Effector CD8-positive, alpha-beta T cell (primary cell): ENCODE results near the gene LEKR1.
"Not testable (repeated sequence)": the region's sequence is repeated elsewhere in the genome, so short reads cannot be mapped to it uniquely, and the experiment has no call there.

Experiments used
- DNase-seq: peaks from one replicate; lab custom pipeline; 2025; lab: John Stamatoyannopoulos, UW

LEKR1 gene

DNA sequence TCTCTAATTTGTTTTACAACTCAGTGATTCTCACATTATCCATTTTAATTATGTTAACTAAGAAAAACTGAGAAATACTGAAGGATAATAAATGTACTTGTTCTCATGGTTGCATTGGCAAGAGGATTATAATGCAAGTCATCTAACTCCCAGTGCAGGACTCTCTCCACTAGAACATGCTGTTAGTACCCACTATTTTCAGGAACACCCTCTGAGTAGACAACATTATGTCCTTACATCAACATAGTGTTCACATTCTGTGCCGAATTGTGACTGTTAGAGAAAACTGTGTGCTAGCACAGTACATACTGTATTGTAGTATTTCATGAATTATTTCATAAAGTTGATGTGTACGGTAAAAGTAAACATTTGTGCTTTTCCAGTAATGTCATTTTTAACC, 80.1 kb downstream of the LEKR1 start:
- DNase-seq = no peak

DNA sequence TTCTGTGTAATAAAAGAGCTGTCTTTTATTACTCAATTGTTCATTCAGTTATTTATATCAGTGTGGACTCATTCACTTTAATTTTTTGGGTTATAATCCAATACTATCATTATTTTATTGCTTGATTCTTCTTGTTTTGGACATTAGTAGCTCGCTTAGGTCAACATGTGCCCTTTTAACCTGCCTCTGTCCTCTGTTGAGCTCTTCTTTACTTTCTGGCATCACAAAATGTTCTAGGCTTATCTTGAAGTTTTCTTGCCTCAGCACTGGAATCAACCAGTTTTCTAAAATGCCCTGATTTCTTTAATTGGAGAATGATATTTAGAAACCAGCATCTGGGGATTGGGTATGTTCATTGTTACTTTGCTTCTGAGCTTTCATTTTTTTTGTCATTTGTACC, 82.2 kb downstream of the LEKR1 start:
- no peak for DNase-seq

DNA sequence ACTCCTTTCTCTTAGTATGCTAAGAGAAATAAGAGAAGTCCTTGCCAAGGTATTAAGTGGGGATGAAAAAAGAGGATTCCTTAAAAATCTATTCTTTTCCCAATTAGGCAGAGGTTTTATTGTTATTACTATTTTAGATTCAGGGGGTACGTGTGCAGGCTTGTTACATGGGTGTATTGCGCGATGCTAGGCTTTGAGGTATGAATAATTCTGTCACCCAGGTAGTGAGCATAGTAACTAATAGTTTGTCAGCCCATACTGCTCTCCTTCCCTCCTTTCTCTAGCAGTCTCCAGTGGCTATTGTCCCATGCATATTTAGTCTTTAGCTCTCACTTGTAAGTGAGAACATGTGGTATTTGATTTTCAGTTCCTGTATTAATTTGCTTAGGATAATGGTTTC, 83.9 kb downstream of the LEKR1 start:
- DNase-seq = no peak

DNA sequence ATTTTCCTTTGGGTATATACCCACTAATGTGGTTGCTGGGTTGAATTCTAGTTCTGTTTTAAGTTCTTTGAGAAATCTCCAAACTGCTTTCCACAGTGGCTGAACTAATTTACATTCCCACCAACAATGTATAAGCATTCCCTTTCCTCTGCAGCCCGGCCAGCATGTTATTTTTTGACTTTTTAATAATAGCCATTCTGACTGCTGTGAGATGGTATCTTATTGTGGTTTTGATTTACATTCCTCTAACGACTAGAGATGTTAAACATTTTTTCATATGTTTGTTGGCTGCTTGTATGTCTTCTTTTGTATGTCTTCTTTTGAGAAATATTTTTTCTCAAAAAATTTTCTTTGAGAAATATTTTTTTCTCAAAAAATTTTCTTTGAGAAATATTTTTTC, 84.7 kb downstream of the LEKR1 start:
- DNase-seq = not testable (repeated sequence)

DNA sequence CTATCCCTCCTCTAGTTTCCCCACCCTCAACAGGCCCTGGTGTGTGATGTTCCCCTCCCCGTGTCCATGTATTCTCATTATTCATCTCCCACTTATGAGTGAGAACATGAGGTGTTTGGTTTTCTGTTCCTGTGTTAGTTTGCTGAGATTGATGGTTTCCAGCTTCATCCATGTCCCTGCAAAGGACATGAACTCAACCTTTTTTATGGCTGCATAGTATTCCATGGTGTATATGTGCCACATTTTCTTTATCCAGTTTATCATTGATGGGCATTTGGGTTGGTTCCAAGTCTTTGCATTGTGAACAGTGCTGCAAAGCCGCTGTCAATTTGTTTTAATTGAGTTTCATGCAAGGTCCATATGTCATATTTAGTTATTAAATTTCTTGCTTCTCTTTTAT, 88.1 kb downstream of the LEKR1 start:
- not testable (repeated sequence) for DNase-seq

DNA sequence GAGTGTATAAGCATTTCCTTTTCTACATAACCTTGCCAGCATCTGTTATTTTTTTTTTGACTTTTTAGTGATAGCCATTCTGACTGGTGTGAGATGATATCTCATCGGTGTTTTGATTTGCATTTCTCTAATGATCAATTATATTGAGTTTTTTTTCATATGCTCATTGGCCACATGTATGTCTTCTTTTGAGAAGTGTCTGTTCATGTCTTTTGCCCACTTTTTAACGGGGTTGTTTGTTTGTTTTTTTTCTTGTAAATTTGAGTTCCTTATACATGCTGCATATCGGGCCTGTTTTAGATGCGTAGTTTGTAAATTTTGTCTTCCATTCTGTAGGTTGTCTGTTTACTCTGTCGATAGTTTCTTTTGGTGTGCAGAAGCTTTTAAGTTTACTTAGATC, 89.2 kb downstream of the LEKR1 start:
- no peak for DNase-seq

DNA sequence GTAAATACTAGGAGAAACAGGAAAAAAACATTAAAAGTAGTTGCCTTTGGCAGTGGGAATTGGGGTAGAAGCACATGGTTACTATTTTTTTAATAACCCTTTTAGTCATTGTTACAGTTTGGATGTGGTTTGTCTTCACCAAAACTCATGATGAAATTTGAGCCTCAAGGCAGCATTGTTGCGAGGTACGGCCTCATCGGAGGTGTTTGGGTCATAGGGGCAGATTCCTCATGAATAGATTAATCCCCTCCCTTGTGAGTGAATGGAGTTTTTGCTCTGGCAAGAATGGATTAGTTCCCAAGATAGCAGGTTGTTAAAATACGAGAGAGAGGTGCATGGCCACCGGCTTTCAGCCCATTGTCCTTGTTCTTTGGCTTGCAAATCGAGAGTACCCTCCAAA, 92.6 kb downstream of the LEKR1 start:
- DNase-seq = no peak

DNA sequence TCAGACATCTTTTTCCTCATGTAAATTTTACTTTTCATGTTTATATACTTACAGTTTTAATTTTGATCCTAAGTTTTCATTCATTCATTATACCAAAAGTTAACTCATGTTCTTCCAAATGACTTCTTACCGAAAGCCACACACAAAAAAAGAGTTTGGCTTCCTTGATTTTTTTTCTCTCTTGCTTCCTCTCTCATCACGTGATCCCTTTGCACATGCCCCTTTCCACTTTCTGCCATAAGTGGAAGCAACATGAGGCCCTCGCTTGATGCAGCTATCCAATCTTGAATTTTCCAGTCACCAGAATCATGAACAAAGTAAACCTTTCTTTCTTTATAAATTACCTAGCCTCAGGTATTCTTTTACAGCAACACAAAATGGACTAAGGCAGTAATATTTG, 93.7 kb downstream of the LEKR1 start:
- no peak for DNase-seq

DNA sequence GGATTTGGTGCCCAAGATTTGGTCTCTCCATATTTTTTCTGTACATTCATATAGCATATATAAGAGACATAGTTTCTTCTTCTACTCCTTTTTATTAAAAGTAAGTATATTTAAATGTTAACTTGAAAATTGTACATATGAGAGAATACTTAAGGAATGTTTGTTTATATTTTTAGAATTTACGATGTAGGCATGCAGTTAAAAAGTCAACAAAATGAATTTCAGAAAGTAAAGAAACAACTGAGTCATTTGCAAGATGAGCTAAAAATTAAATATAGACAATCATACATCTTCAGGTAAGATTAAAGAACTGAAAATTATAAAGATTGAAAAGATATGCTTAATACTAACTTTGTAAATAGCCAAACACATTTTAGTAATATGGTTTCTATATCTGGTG, 94.2 kb downstream of the LEKR1 start:
- no peak for DNase-seq

DNA sequence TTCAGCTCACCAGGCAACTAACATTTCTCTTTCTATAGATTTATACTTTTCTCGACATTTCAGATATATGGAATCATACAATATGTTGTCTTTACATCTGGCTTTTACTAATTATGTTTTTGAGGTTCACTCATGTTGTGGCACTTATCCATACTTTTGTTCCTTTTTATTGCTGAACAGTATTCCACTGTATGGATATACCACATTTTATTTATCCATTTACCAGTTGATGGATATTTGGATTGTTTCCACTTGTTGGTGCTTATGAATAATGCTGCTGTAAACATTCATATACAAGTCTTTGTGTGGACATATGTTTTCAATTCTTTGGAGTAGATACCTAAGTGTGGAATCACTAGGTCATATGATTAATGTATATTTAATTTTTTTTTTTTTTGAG, 97.2 kb downstream of the LEKR1 start:
- no peak for DNase-seq

DNA sequence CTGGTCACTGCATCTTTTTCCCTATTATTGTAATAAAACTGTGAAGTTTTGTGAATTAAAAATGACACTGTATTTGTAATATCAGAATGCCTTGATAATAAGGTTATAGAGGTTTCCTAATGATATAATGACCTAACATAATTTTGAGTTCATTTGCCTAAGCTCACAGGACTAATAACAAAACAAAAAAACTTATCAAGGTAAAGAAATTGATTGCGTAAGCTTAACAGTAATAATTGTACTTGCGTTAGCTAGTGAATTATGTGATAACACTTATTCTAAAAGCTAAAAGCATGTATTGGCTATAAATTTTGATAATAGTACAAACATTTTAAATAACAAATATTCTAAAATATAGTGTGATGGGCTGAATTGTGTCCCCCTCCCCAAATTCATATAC, 112.6 kb downstream of the LEKR1 start:
- DNase-seq = no peak

DNA sequence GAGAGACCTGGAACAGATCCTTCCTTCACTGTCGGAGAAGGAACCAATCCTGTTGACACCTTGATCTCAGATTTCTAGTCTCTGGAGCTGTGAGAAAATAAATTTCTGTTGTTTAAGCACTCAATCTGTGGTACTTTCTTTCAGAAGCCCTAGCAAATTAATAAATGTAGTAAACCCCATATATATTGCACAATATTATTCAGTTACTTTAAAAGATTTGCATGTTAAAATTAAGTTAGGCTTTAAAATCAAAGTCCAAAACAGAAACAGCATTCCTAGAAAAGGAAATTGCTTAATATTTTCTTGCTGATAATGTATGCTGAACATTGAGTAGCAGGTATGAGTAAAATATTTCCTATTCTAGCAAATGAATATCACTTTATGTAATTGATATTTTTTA, 113.2 kb downstream of the LEKR1 start:
- no peak for DNase-seq

DNA sequence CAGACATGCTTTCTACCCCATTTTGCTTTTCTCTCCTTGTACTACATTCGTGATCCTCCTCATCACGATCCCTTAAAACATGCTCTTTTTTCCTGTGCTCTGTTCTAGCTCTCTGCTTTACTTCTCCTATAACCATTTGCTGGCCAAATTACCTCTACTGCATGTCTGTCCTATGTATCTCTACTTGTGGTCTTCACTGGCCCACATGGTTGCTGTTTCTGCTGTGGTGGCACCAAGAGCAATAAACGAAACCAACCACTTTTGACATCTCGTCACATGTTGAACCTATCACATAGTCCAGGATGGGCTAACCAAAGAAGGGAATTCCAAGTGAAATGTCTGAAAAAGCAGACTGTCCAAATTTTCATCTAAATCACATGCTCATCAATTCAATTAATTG, 115.2 kb downstream of the LEKR1 start:
- no peak for DNase-seq

DNA sequence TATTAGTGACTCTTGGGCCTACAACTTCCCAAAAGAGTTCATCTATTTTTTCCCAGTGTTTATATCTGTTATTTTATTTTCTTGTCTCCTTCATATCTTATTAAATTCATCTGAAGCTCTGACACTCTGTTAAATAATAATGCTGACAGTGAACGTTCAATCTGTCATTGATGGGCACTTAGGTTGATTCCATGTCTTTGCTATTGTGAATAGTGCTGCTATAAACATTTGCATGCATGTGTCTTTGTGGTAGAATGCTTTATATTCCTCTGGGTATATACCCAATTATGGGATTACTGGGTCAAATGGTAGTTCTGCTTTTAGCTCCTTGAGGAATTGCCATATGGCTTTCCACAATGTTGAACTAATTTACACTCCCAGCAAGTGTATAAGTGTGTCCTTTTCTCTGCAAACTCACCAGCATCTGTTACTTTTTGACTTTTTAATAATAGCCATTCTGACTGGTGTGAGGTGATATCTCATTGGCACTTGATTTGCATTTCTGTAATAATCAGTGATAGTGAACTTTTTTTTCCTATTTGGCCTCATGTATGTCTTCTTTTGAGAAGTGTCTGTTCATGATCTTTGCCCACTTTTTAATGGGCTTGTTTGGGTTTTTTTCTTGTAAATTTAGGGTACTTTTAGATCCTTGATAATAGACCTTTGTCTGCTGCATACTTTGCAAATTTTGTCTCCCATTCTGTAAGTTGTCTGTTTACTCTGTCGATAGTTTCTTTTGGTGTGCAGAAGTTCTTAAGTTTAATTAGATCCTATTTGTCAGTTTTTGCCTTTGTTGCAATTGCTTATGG, 122.5 kb downstream of the LEKR1 start:
- no peak for DNase-seq

DNA sequence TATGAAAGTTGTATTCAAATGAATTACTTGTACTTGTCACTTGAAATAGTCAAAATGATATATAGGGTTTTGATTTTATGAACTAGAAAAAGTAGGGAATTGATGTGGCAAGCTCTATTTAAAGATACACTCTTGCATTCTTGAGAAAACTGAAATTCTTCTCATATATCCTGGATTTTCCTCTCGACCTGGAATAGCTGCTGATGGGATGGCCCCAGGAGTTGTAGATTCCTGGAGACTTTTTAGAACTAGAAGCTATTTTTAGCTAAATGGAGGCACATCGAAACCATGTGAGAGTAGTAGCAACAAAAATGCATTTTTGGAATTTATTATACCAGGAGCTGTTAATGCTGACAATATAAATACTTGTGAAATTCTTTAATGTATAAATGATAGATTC, 125.9 kb downstream of the LEKR1 start:
- DNase-seq = no peak

DNA sequence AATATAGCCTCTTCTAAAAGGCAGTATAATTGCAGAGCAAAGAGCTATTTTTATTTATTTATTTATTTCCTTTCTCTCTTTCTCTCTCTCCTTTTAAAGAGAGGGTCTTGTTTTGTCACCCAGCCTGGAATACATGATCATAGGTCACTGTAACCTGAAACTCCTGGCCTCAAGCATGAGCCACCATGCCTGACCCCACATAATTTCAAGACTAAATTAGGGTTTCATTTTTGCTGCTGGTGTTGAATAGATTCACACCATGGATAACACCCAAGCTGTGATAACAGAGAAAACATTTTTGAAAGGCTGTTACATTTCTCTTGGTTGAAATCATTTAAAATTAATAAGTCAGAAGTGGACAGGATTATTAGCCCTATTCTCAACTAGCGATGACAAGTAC, 131.6 kb downstream of the LEKR1 start:
- DNase-seq = no peak

DNA sequence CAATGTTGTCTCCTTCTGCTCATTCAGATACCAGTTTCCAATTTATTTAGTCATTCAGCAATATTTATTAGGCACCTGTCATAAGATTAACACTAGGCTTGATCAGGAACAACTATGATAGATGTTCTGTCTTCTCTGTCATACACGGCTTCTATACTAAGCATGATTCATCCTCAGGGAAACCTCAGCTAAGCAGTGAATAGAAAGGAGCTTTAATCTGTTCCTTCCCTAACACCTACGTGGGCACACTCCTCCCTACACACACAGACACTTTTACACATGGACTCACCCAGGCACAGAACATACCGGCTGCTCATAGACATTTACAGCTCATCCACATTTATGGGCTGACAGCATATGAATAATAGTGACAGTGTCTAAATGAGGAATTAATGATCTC, 136.9 kb downstream of the LEKR1 start:
- DNase-seq = no peak

DNA sequence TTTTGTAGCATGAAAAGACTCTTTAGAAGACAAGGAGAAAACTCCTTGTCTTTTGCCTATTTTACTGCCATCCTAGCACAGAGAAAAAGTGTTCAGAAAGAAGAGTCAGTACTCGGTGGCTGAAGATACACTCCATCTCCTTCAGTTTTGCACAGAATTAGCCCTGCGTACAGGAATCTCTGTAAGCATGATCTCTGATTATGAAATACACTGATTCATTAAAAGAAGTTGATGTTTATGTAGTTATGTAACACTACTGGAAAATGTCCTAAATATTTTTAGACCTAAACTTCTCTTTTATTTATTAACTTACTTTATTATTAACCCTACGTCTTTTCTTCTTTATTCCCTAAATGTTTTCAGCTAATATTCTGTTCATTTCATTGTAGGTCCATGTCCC, 138.4 kb downstream of the LEKR1 start:
- no peak for DNase-seq

DNA sequence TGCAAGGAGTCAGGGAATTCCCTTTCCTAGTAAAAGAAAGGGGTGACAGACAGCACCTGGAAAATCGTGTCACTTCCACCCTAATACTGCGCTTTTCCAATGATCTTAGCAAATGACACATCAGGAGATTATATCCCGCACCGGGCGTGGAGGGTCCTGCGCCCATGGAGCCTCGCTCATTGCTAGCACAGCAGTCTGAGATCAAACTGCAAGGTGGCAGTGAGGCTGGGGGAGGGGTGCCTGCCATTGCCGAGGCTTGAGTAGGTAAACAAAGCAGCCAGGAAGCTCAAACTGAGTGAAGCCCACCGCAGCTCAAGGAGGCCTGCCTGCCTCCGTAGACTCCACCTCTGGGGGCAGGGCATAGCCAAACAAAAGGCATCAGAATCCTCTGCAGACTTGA, 140.2 kb downstream of the LEKR1 start:
- DNase-seq = not testable (repeated sequence)

DNA sequence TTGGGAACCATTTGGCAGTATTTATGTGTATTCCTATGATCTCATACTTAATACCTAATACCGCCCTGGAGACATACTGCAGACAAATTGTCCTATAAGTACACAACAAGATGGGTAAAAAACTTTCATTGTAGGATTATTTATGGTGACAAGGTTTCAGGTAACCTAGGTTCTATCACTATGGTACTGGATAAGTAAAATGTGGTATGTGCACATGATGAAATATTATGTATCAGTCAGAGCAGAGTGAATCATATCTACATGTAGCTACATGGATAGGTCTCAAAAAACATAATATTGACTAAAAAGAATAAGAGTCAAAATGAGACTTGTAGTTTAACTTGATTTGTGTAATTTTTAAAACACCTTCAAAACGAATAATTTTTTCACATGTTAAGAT, 147.8 kb downstream of the LEKR1 start:
- no peak for DNase-seq

DNA sequence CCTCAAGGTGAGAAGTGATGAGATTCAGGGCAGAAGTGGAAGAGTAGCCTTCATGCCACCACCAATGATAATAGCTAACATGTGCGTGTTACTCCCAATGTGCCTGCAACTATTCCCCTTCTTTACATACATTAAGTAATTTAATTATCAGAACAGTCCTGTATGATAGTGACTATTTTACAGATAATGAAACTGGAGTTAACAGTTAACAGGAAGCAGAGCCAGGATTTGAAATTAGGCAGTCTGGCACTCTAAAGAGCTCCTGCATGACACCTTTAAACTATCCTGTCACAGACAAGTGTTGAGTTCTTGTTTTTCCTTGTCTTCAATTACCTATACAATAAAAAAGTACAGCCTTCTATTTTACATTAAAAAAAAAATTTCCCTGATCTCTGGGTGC, 148.8 kb downstream of the LEKR1 start:
- no peak for DNase-seq

DNA sequence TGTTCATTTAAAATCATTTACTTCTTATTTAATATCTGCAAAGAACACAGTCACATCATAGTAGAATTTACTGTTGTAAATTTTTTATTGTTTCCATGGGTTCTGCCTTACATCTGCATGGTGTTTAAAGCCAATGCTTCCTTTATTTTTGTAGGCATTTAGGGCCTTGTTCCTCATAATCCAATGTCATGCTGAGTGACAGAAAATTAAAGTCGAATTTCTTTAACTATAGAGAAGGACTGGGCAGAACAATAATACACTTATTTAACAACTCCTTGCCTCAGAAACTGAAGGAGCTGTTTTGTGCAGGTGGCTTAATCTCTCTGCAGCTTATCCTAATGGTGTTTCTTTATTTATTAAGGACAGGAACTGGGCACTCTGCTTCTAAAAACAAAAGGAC, 149.6 kb downstream of the LEKR1 start:
- no peak for DNase-seq

DNA sequence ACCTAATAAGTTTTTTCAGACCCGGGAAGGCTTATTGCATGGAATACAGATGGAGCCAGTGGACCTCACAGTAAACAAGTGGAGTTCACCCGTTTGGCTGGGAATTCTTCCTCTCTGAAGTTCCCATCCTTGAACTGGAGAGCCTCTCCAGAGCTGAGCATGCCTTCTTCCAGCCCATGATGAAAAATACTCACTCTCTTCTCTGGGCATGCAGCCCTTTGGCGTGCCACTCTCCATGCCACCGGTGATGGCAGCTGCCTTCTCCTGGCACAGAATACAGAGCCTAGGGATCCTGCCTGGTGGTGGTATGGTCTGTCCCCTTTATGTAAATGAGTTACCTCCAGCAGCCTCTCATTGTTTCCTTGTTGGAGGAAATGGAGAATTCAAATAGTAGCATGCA, 150.8 kb downstream of the LEKR1 start:
- DNase-seq = no peak

DNA sequence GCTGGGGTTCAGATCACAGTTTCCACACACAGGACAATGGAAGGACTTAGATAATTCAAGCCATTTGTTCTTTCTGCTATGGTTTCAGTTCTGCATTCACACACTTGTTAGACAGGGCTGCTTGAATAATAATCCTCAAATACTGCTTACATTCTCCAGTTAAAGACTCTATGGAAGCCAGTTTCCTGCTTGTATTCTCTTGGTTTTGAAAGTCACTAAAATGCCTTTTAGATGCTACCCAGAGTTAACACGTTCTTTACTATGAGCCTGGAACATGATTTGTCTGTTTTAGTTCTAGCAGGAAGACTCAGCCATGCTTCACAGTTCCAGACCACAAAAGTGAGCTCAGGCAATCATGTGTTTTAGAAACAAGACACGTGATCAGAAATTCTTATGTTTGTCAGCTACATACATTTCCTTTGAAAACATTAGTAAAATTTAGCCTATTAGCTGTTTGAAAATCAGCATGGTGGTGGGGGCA, 152.4 kb downstream of the LEKR1 start:
- no peak for DNase-seq
